Ureter (tissue), 1 donor: ENCODE results near the gene LCN10. TPM values are rescaled to one million over a fixed set of nuclear protein-coding genes. Genes with fewer than 3 reads are reported as not detected.
"Not testable (repeated sequence)": the region's sequence is repeated elsewhere in the genome, so short reads cannot be mapped to it uniquely, and the experiment has no call there.

ENCODE experiments used
- DNase-seq: peaks from one replicate; pipeline ENCODE4 v3.0.0-alpha.2; 2020; ENCODE audit warnings: low spot score
- total RNA-seq: library from RNA; stranded (reverse); gene quantifications from one replicate; pipeline ENCODE4 v1.2.4, GENCODE V29; 2023
- donor health status: DM: yes; HTN: yes; CAD: no.

The LCN10 gene
- total RNA-seq: 40.6 TPM

DNA sequence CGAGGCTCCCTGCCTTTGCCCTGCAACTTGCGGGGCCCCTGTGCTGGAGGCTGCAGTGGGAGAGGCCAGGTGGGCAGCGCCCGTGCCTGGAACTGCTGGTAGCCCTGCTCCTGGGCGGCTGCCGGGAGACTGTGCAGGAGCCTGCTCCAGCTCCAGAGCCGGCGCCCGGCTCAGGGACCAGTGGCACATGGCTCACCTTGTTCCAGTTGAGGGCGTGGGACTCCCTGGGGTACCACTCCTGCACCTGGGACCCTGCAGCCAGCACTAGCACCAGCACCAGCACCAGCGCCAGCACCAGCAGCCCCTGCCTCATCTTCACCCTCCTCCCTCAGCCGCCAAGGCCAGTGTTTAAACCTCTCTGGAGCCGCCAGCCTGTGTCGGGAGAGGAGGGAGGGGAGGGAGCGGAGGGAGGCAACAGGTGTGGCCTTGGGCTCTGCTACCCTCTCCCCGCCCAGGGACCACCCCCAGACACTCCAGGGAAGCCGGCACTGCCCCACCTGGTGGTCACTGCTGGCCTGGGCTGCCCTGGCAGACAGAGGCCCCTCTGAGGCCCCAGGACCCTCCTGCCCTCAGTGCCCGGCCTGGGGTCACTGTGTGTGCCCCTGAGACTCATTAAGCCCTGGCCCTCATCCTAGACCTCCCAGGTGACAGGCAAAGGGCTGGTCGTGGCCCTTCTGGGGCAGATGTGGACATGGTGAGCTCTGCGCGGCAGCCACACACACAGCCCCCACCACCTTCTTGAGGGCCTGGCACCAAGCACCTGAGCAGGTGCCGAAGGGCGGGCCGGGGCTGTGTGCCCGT, at the start of gene LCN10:
TSS of gene LCN10 (minus strand) at position 350 of the 801 bp plus-strand sequence. CDS start at position 313, 37 bp downstream.
- DNase-seq: no peak

DNA sequence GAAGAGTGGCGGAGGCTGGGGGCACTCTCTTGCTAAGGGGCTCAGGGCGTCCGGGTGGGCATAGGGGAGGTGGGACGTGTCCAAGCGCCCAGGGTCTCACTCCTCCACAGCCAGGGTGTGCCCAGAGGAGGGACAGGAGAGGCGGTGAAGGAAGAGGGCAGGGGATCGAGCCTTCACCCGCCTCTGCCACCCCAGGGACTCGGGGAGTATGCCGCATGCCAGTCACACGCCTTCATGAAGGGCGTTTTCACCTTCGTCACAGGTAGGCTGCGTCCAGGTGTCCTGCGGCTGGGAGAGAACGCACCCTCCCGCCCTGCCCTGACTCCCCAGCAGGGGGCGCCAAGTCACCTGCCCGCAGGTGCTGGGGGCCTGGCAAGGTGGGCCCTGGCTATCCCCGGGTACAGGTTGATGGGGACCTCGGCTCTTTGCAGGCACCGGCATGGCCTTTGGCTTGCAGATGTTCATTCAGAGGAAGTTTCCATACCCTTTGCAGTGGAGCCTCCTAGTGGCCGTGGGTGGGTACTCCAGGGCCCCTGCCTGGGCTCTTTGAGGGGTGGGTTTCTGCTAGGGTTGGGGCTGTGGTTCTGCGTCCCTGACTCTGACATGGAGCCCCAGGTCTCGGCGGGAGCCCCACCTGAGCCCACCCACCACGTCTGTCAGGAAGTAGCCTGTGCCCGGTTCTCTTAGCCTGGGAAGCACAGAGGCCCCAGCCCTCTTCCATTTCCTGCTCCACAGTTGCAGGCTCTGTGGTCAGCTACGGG, 49.0 kb upstream of the LCN10 start:
- peak; percentile 78 for DNase-seq

DNA sequence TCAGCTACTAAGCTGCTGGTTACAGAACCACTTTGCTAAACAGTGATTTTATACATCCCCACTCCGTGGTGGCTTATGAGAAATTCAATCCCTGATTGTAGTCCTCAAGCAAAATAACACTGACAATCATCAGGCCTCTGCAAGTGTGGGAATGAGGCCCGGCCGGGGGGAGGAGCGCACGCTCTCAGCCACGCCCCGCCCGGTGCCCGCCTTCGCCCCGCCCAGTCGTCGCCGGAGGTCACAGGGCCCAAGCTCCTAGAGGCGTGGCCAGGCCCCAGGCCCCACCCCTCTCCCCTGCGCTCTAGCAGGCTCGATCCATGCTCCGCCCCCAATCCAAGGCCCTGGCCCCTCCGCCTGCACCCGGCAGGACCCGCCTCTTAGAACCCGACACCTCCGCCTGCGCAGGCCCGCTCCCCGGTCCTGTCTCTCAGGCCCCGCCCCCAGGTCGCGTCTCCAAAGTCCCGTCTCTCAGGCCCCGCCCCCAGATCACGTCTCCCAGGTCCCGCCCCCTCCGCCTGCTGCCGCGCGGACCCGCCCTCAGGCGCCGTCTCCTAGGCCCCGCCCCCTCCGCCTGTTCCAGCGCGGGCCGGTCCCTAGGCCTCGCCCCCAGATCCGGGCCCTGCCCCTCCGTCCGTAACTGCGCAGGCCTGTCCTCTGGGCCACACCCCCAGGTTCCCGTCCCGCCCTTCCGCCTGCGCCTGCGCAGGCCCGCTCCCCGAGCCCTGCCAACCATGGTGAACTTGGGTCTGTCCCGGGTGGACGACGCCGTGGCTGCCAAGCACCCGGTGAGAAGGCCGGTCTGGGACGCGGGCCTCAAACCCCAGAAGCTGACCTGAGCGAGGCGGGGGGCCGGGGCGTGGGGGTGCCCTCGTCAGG, 48.1 kb upstream of the LCN10 start, which contains the start of gene TMEM141:
TSS of gene TMEM141 (plus strand) at position 705 of the 876 bp plus-strand sequence. CDS start at position 732, 27 bp downstream.
- DNase-seq: peak; percentile 100

DNA sequence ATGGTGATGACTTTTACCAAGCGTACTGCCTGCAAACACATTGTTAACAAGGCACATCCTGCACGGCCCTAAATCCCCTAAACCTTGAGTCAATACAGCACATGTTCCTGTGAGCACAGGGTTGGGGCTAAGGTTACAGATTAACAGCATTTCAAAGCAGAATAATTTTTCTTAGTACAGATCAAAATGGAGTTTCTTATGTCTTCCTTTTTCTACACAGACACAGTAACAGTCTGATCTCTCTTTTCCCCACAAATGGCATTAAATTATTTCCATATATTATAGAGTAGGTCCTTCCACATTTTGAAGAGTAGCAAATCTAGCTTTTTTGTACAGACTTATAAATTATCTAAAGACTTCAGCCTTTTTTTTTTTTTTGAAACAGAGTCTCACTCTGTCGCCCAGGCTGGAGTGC, 46.8 kb upstream of the LCN10 start:
- no peak for DNase-seq

DNA sequence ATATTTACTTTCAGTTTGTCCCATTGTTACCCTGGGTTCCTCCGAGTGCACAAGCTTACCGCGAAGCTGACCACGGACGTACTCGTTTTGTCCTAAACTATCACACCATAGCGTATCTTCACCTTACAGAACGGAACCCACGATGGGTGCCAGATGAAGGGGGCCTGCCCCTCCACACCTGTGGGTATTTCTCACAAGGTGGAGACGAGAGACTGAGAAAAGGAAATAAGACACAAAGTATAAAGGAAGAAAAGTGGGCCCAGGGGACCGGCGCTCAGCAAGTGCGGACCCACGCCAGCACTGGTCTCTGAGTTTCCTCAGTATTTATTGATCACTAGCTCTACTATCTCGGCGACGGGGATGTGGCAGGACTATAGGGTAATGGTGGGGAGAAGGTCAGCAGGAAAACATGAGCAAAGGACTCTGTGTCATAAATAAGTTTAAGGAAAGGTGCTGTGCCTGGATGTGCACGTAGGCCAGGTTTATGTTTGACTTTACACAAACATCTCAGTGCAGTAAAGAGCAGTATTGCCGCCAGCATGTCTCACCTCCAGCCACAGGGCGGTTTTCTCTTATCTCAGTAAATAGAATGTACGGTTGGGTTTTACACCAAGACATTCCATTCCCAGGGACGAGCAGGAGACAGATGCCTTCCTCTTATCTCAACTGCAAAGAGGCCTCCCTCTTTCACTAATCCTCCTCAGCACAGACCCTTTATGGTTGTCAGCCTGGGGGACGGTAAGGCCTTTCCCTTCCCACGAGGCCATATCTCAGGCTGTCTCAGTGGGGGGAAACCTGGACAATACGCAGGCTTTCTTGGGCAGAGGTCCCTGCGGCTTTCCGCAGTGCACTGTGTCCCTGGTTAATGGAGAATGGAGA, 46.1 kb upstream of the LCN10 start:
- not testable (repeated sequence) for DNase-seq

DNA sequence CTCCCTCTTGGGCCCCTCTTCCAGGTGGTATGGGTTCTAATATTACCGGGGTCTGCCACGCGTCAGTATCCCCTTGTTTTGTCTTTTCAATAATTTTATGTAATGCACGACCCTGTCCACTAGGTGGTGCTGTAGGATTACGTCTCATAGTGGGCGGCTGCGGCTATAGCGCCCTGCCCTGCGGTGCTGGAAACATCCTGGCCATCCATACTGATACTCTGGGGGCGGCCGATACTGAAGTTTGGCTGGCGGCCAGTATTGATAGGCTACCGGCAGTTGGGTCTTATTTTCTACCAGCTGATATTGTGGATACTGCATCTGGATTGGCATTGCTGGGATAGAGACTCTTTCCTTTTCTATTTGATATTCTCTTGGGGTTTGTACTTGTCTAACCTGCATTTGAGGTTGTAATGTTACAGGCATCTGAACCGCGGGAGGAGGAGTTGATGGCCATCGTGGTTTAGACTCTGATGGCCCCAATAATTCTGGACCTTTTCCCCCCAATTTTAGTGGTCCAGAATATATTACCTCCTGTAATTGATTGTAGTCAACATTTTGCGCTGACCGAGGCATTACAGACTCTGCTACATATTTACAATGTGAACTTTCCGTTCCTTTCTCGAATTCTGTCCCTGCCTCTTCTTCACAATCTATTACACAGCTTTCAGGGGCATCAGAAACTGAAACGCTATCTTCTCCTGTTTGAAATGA, 45.1 kb upstream of the LCN10 start:
- DNase-seq: no peak

DNA sequence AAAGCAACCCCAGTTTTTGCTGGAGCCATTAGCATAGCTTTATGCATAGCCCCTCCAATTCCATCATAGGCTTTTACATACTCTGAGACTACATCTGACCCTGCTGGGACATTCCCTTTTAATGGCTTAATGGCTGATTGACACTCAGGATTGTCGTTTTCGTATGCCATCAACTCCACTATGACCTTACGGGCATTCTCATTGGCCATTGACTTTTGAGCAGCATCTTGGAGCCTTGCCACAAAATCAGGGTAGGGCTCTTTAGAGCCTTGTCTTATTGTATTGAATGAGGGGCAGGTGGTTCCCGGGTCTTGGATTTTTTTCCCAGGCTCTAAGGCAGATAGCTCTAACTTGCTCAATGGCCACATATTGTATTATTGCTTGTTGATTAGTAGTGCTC, 44.2 kb upstream of the LCN10 start:
- DNase-seq: not testable (repeated sequence)

DNA sequence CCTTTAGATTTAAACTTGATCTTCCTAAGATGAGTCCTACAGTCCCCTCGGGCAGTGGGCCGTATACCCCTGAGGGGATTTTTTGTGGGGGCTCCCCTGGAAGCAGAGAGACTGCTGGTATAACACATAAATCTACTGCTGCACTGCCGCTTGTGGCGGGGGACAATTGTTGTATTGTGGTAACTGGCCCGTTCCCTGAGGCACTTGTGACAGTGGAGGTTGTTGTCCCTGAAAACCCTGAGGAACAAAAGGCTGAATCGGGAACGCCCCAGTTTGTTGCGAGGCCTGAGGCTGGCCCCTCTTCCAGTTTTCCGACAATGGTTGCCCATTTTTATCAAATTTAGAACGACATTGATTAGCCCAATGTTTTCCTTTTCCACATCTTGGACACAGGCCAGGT, 43.7 kb upstream of the LCN10 start:
- no peak for DNase-seq

DNA sequence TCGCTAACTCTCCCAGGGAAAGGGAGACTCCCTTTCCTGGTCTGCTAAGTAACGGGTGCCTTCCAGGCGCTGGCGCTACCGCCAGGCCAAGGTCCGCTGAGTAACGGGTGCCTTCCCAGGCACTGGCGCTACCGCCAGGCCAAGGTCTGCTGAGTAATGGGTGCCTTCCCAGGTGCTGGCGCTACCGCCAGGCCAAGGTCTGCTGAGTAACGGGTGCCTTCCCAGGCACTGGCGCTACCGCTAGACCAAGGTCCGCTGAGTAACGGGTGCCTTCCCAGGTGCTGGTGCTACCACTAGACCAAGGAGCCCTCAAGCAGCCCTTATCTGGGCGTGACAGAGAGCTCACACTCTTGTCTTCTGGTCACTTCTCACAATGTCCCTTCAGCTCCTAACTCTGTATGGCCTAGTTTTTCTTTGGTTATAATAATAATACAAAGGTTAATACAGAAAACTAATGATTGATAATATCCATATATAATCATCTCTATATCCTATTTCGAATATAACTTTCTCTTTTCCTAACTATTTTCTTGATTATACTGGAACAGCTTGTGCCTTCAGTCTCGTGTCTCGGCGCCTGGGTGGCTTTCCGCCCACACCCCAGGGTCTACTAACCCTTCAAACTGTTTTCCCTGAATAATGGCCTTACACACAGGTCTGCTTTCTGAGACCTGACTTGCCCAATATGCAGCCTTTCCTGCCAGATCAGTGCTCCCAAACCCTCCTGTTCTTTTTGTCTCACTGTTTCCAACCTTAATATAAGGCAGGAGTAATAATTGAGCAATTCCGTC, 43.0 kb upstream of the LCN10 start:
- not testable (repeated sequence) for DNase-seq

DNA sequence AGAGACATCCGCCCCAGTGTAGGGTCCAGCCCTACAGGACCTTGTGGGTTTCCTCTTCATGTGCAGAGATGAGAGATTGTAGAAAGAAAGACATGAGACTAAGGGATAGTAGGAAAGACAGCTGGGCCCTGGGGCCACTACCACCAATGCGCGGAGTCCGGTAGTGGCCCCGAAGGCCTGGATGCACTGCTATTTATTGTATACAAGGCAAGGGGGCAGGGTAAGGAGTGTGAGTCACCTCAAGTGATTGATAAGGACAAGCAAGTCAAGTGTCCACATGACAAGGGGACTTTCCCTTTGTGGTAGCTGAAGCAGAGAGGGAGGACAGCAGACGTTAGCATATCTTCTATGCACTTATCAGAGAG, 42.2 kb upstream of the LCN10 start:
- DNase-seq: no peak

DNA sequence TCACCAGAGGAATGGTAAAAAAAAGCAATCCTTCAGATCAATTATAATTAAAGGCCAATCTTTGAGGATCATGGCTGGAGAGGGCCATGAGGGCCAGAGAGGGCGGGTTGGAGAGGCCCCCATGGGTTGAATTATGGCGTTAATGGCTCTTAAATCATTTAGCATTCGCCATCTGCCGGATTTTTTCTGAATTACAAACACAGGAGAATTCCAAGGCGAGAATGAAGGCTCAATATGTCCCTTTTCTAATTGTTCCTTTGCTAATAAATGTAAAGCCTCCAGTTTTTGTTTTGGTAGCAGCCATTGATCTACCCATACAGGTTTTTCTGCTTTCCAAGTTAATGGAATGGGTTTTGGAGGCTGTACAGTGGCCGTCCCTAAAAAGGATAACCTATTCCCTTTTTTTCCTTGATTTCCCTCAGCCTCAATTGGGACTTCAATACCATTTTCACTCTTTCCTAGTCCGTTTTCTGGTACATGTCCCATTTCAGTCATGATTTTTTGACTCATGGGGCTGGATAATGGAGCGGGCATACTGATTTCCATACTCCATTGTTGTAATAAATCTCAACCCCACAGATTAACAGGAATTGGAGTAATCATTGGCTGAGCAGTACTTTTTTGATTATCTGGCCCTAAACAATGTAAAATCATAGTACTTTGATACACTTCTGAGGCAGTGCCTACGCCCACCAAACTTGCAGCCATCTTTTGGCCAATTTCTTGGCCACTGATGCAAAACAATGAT, 41.7 kb upstream of the LCN10 start:
- DNase-seq: no peak

DNA sequence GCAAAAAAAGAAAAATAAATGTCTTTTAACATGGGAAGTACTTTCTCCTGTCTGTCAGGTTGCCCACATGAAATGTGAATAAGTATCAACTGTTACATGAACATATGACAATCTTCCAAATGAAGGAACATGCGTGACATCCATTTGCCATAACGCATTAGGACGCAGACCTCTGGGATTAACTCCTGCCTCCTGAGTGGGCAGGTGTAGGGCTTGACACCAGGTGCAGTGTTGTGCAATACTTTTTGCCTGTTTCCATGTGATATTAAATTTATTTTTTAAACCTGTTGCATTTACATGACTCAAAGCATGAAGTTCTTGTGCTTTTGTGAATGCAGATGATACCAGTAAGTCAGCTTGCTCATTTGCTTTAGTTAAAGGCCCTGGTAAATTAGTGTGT, 39.7 kb upstream of the LCN10 start:
- no peak for DNase-seq

DNA sequence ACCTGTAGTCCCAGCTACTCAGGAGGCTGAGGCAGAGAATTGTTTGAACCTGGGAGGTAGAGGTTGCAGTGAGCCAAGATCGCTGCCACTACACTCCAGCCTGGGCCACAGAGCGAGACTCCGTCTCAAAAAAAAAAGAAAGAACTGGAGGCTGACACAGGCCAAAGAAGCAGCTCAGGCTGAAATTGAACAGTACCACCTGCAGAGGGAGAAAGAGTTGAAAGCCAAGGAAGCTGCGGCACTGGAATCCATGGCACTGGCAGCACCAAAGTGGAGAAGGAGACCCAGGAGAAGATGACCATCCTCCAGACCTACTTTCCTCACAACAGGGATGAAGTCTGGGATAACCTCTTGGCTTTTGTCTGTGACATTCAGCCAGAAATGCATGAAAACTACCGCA, 37.1 kb upstream of the LCN10 start:
- DNase-seq: no peak

DNA sequence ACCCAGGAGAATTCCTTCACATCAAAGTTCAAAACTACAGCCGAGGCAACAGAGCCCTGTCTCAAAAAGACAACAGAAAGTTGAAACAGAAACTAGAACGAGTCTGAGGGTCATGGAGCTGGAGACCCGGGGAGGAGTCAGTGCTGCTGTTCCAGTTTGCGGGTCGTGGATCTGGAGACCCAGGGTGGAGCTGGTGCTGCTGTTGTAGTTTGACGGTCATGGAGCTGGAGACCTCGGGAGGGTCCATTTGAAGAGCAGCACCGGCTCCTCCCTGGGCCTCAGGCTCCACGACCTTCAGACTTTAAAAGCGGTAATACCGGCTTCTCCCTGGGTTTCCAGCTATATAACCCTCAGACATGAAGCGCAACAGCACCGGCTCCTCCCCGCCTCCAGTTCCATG, 34.6 kb upstream of the LCN10 start:
- no peak for DNase-seq

DNA sequence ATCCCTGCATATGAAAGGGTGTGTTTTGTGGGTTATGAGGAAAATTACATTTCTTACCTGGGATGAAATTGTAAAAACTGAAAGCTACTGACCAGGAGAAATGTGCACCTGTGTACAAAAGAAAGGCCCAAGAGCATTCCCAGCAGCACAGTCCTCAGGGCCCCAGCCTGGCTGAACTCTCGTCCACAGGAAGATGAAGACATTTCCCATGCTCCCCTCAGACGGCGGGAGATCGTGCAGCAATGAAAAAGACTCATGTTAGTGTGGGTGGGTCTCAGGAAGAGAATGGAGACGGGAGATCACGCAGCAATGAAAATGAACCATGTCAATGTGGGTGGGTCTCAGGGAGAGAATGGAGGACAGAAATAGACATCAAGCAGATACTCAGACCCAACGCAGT, 34.2 kb upstream of the LCN10 start:
- no peak for DNase-seq

DNA sequence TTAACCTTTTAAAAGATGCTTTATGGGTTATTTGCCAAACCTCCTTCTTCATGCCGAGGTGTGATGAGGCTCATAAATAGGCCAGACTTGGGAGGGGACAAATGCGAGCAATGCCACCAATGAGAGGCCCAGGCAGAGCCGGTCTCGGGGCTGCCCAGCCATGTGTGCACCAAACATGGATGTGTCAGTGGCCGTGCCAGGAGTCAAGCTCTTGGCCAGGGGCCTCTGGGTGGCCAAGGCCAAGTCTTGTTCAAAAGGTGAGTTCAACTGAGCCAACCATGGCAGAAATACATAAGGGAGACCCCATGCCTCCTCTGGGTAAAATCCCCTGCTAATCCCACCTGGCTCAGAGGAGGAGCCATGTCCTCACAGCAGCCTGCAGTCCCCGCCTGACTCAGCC, 32.5 kb upstream of the LCN10 start:
- DNase-seq: no peak

DNA sequence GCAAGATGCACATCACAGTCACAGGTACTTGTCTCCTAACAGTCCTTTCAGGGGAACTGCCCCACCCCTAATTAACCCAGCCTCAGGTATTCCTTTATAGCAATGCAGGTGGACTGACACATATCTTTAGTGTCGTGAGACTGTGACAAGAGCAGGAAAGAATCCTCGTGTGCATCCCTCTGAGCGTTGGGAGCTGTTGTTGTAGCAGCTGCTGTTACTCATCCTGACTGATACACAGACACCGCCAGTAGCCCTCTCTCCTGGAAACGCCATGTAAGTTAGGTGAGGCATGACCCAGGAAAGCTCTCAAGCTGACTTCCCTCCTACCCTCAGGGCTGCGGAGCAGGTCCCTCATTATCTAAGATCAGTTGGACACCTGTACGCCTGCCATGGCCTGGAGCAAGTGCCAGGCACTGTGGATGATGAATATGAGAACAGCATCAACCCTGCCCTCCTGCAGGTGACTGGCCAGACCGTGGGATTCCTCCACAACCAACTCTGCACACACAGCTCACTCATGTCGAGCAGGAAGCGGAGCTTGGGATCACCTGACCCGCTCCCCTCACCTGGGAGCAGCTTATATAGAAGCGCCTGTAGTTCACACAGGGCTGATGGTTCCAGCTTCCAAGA, 31.8 kb upstream of the LCN10 start:
- DNase-seq: no peak

DNA sequence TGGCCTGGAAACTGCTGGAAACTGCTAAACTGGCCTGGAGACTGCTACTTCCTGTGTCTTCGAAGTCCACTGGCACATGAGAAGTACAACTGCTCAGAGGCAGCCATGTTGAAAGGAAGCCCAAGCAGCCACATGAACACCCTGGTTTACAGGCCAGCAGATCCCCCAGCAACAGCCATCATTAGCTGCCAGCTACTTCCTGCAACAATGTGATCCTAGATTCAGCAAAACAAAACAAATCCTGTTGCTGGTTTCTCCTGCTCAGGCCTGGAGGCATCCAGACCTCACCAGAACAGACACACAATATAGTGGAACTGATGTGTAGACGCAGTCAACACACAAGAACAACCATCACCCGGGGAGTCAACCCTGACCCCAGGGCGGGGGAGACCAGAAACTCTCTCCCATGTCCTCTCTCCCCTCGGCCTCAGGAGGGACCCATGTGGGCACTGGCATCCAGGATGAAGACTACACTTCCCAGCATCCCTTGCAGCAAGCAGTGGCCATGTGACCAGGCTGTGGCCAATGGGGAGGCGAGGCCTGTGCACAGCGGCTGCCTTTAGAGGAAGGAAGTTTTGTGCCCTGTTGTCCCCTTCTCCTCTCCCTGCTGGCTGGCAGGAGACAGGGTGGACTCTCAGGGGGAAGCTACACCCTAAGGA, 30.8 kb upstream of the LCN10 start:
- DNase-seq: no peak
